ENCODE results near the gene MX2. TPM values are rescaled to one million over a fixed set of nuclear protein-coding genes. Genes with fewer than 3 reads are reported as not detected.

Gene MX2
- total and polyA plus RNA-seq, 9 of the 15 experiments (the other 6 are each of a cell fraction or from before 2014, with no cell fraction given) = 0.10 to 0.95 (median 0.47) TPM; not detected in 1

- ATAC-seq (no peak), FAIRE-seq (no peak), DNase-seq (ENCODE audit: extremely low read depth in 1 of 4, low spot score in 3 of 4) (no peak)
- no peak overlapping the region for H2AFZ ChIP-seq (ENCODE audit: low read depth, low read length)
- H3K9me1 ChIP-seq (ENCODE audit: control insufficient read depth, insufficient read depth, low read length) = no peaks in the 10 kb centered on the region
- H3K79me2 ChIP-seq (ENCODE audit: control insufficient read depth, insufficient read depth, low read length) = no peaks in the 10 kb centered on the region
- intact Hi-C loops (cut with micrococcal nuclease) (no loop called here), in situ Hi-C loops (cut with MboI) (no loop called here)
- WGBS (ENCODE audit: insufficient coverage, low coverage, missing lambda C conversion rate) = 0% methylated on average over 8 of the region's 8 CpGs
- H3K27me3 ChIP-seq (ENCODE audit: control insufficient read depth in 2 of 2, insufficient read depth in 2 of 2, low read length in 2 of 2) = peaks cover 22 to 42% of the 10 kb centered on the region in 2 experiments; a peak in 4 of 5 replicates
- H3K27ac ChIP-seq (ENCODE audit: extremely low read depth, low read depth, low read length) = no peak overlapping the region
- TF ChIP-seq ZNF436 (CRISPR knock-in tag; IDR thresholded peaks at IDR 0.05) (no peak), ELK1 (CRISPR knock-in tag; IDR thresholded peaks at IDR 0.05) (no peak), RNF2 (IDR thresholded peaks at IDR 0.05) (no peak), CUX1 (CRISPR knock-in tag; IDR thresholded peaks at IDR 0.05) (no peak), NR2C1 (IDR thresholded peaks at IDR 0.05) (no peak), NR2C1 (tag; IDR thresholded peaks at IDR 0.05) (no peak), HMGXB4 (CRISPR knock-in tag; IDR thresholded peaks at IDR 0.05) (no peak), U2AF2 (optimal IDR thresholded peaks at IDR 0.05; ENCODE audit: low read depth, low read length) (no peak), ZNF449 (CRISPR knock-in tag; IDR thresholded peaks at IDR 0.05) (no peak), TAF15 (IDR thresholded peaks at IDR 0.05; ENCODE audit: low read depth, low read length) (no peak), ZNF76 (CRISPR knock-in tag; IDR thresholded peaks at IDR 0.05; ENCODE audit: borderline replicate concordance) (no peak)
- ChIA-PET POLR2A (no interaction called here), CTCF (ENCODE audit: low intra/inter-chr PET ratio) (no interaction called here)
- no peaks in the 10 kb centered on the region for H3K9me3 ChIP-seq (replicated peaks; ENCODE audit: control insufficient read depth, insufficient read depth, low read depth, low read length)
- H3K4me1 ChIP-seq (replicated peaks in 1 of 2; ENCODE audit: control insufficient read depth in 2 of 2, insufficient read depth in 2 of 2, low read length in 2 of 2) = peaks cover 0 to 5% of the 10 kb centered on the region in 2 experiments; a peak in 1 of 5 replicates
- no peak overlapping the region for H3K4me2 ChIP-seq (ENCODE audit: insufficient read depth, low read length)
- H3K4me3 ChIP-seq = no peak overlapping the region
- no TSS peak for BruUV-seq (replicated peaks)
- H3K9ac ChIP-seq (ENCODE audit: insufficient read depth in 1 of 2, low read depth in 2 of 2, low read length in 2 of 2) = no peak overlapping the region
- no peaks in the 10 kb centered on the region for H3K36me3 ChIP-seq (ENCODE audit: control insufficient read depth, insufficient read depth, low read length)
- H4K20me1 ChIP-seq (replicated peaks; ENCODE audit: control insufficient read depth, insufficient read depth, low read length) = no peaks in the 10 kb centered on the region
Measured at GRCh38 chr21:41428311-41428710, 66.5 kb downstream of the MX2 start.

All from K562 (cell line).